GM12873 (cell line): ENCODE data around the gene TMEM143.
A peak's percentile ranks its signal among the peaks of the same experiment; 100 is the strongest.

ENCODE experiments used
- CTCF ChIP-seq: IDR thresholded peaks from 2 replicates; pipeline ENCODE4 v1.5.1; 2012; ENCODE audit warnings: low read depth, mild to moderate bottlenecking, moderate library complexity, low read length, control low read depth; ENCODE audit not compliant: insufficient read depth; ENCODE audit errors: missing control alignments

TMEM143 gene

GRCh38 chr19:48319647-48320541, 43.8 kb downstream of the TMEM143 start:
- TF ChIP-seq CTCF, result peak; percentile 82

- no peak for TF ChIP-seq CTCF
Observed at GRCh38 chr19:48318286-48318987, 45.3 kb downstream of the TMEM143 start.

GRCh38 chr19:48315712-48316111, 48.0 kb downstream of the TMEM143 start:
- no peak for TF ChIP-seq CTCF

- no peak for TF ChIP-seq CTCF
Observed at GRCh38 chr19:48311384-48311783, 52.4 kb downstream of the TMEM143 start.

GRCh38 chr19:48310227-48310626, 53.5 kb downstream of the TMEM143 start:
- no peak for TF ChIP-seq CTCF

- peak; percentile 33 for TF ChIP-seq CTCF
Observed at GRCh38 chr19:48308631-48309586, 54.8 kb downstream of the TMEM143 start.
